CD14-positive monocyte (primary cell): Measurements from ENCODE around the gene SOX14. TPM values are rescaled to one million over a fixed set of nuclear protein-coding genes. Genes with fewer than 3 reads are reported as not detected.

Source experiments
- DNase-seq, 3 donors: peaks; one replicate each; pipeline ENCODE4 v3.0.0-alpha.2; 2011 to 2022
- H2AFZ ChIP-seq: 2 replicates; pipeline ENCODE4 v1.6.0; 2012; ENCODE audit warnings: mild to moderate bottlenecking, low read depth, low read length, inconsistent platforms; ENCODE audit not compliant: insufficient read depth, poor library complexity, severe bottlenecking
- H3K27ac ChIP-seq, 2 donors: 1 replicate in 1 of 2; 2 replicates in 1 of 2; pipeline ENCODE4 v1.5.1; 2012 to 2013; ENCODE audit warnings: low read length in 2 of 2, control low read depth in 1 of 2, inconsistent platforms in 1 of 2, low read depth in 1 of 2, mild to moderate bottlenecking in 1 of 2
- H3K27me3 ChIP-seq, 2 donors: one replicate each; pipeline versions ENCODE4 v1.6.0 to v1.6.1; 2011 to 2013; ENCODE audit warnings: low read length in 2 of 2; ENCODE audit not compliant: control insufficient read depth in 2 of 2, insufficient read depth in 2 of 2
- H3K36me3 ChIP-seq, 2 donors: replicated peaks in 1 of 2; 1 replicate in 1 of 2; 2 replicates in 1 of 2; pipeline versions ENCODE4 v1.5.1 to v1.6.1; 2012 to 2013; ENCODE audit warnings: low read length in 2 of 2, control low read depth in 1 of 2, inconsistent platforms in 1 of 2, mild to moderate bottlenecking in 1 of 2; ENCODE audit not compliant: insufficient read depth in 2 of 2, control insufficient read depth in 1 of 2
- H3K4me1 ChIP-seq, 2 donors: 1 replicate in 1 of 2; 2 replicates in 1 of 2; pipeline versions ENCODE4 v1.5.1 to v1.6.1; 2012 to 2013; ENCODE audit warnings: low read length in 2 of 2, control low read depth in 1 of 2, inconsistent platforms in 1 of 2, mild to moderate bottlenecking in 1 of 2, moderate library complexity in 1 of 2; ENCODE audit not compliant: insufficient read depth in 2 of 2, control insufficient read depth in 1 of 2
- H3K4me2 ChIP-seq: replicated peaks from 2 replicates; pipeline ENCODE3; 2012; ENCODE audit warnings: low read length, moderate library complexity, mild to moderate bottlenecking; ENCODE audit not compliant: poor library complexity, severe bottlenecking; ENCODE audit errors: extremely low read depth
- H3K4me3 ChIP-seq, 3 experiments: fragments of 200-600 bp in 1 of 3; sonication (generic) in 1 of 3; replicated peaks in 1 of 3; 1 replicate in 2 of 3; 2 replicates in 1 of 3; pipeline ENCODE4 v1.5.1; 2011 to 2013; ENCODE audit warnings: low read length in 3 of 3, mild to moderate bottlenecking in 3 of 3, control low read depth in 2 of 3, low read depth in 2 of 3, inconsistent platforms in 1 of 3, moderate library complexity in 1 of 3
- H3K79me2 ChIP-seq: 2 replicates; pipeline ENCODE4 v1.6.0; 2012; ENCODE audit warnings: mild to moderate bottlenecking, control low read depth, inconsistent platforms, low read length, moderate library complexity; ENCODE audit not compliant: insufficient read depth
- H3K9ac ChIP-seq: 2 replicates; pipeline ENCODE4 v1.6.0; 2017; ENCODE audit warnings: low read length, mild to moderate bottlenecking; ENCODE audit not compliant: insufficient read depth, poor library complexity, severe bottlenecking
- H3K9me3 ChIP-seq, 2 donors: replicated peaks in 1 of 2; 1 replicate in 1 of 2; 2 replicates in 1 of 2; pipeline versions ENCODE4 v1.5.1 to v1.6.1; 2012 to 2013; ENCODE audit warnings: low read length in 2 of 2, control low read depth in 1 of 2; ENCODE audit not compliant: control insufficient read depth in 1 of 2, insufficient read depth in 1 of 2
- H4K20me1 ChIP-seq: 2 replicates; pipeline ENCODE4 v1.6.0; 2012; ENCODE audit warnings: mild to moderate bottlenecking, low read length, control low read depth, moderate library complexity; ENCODE audit not compliant: insufficient read depth
- H3K27ac Mint-ChIP-seq, 7 donors: one replicate each; pipeline ENCODE4 v1.8.0; 2020; ENCODE audit warnings: mild to moderate bottlenecking in 7 of 7, mixed read lengths in 7 of 7, moderate library complexity in 6 of 7, inconsistent platforms in 2 of 7
- H3K27me3 Mint-ChIP-seq, 3 donors: one replicate each; pipeline ENCODE4 v1.8.0; 2021 to 2022; ENCODE audit warnings: low read depth in 3 of 3, mild to moderate bottlenecking in 3 of 3, mixed read lengths in 3 of 3, moderate library complexity in 3 of 3, inconsistent platforms in 1 of 3
- H3K36me3 Mint-ChIP-seq, 2 donors: one replicate each; pipeline ENCODE4 v1.8.0; 2020; ENCODE audit warnings: mixed read lengths in 2 of 2, inconsistent platforms in 1 of 2, mild to moderate bottlenecking in 1 of 2
- H3K4me1 Mint-ChIP-seq: one replicate; pipeline ENCODE4 v1.8.0; 2020; ENCODE audit warnings: mild to moderate bottlenecking, mixed read lengths
- H3K4me3 Mint-ChIP-seq, 2 donors: one replicate each; pipeline ENCODE4 v1.8.0; 2020; ENCODE audit warnings: mild to moderate bottlenecking in 2 of 2, mixed read lengths in 2 of 2, moderate library complexity in 1 of 2
- H3K9me3 Mint-ChIP-seq, 7 donors: one replicate each; pipeline ENCODE4 v1.8.0; 2020 to 2022; ENCODE audit warnings: mixed read lengths in 7 of 7, mild to moderate bottlenecking in 6 of 7, moderate library complexity in 6 of 7, inconsistent platforms in 2 of 7
- CTCF ChIP-seq: fragments of 200-600 bp; IDR thresholded peaks from one replicate; pipeline ENCODE4 v1.8.0; 2022; ENCODE audit warnings: antibody characterized with exemption, mild to moderate bottlenecking
- WGBS: methylation state at CpG from one replicate; pipeline ENCODE4 v1.1.5; 2013; ENCODE audit warnings: missing lambda C conversion rate; ENCODE audit not compliant: insufficient coverage; 5-methylcytosine and 5-hydroxymethylcytosine counted together
- intact Hi-C, 2 donors: fragments of 100-400 bp; cut with micrococcal nuclease; formaldehyde crosslinking; loops; one replicate each; pipeline versions ENCODE4 v1.15.0 to v1.15.1; 2023
- polyA plus RNA-seq, 3 donors: library from polyadenylated mRNA; depleted of rRNA in 1 of 3; unstranded in 2 of 3; stranded (reverse) in 1 of 3; fragments of 300-500 nt in 2 of 3; fragments of >200 nt in 1 of 3; fragmentation: Illumina TruSeq in 2 of 3; gene quantifications; 1 replicate in 2 of 3; 2 replicates in 1 of 3; pipeline ENCODE4 v1.2.3, GENCODE V29; 2012 to 2021

SOX14 gene
- polyA plus RNA-seq, 3 donors, result not detected

GRCh38 chr3:137766876-137767537 is 2.9 kb downstream of the SOX14 start:
- Histone ChIP-seq H3K36me3 (no peaks in the 10 kb centered on the region), H3K9me3 (peaks cover 5 to 75% of the 10 kb centered on the region in 2 donors), H3K4me1 (no peaks in the 10 kb centered on the region), H3K27ac (no peak overlapping the region), H3K4me2 (no peak overlapping the region), H3K79me2 (no peaks in the 10 kb centered on the region), H3K27me3 (peaks cover 79 to 100% of the 10 kb centered on the region in 2 donors), H2AFZ (no peak overlapping the region), H4K20me1 (no peaks in the 10 kb centered on the region), H3K9ac (no peak overlapping the region), H3K4me3 (no peak overlapping the region)
- H3K9me3 Mint-ChIP-seq, result peaks cover 0 to 28% (median 15%) of the 10 kb centered on the region in 7 donors
- intact Hi-C loops, result no loop called here
- under 1% methylated on average over 16 of the region's 22 CpGs for WGBS
- H3K4me3 Mint-ChIP-seq, result peak overlapping the region in 1 of 2 donors; percentile 64
- no peak for TF ChIP-seq CTCF
- peaks cover 0 to 2% of the 10 kb centered on the region in 2 donors for H3K36me3 Mint-ChIP-seq
- no peak for DNase-seq
- H3K27me3 Mint-ChIP-seq, result peaks cover 98 to 100% (median 99%) of the 10 kb centered on the region in 3 donors
- no peak overlapping the region for H3K27ac Mint-ChIP-seq
- peaks cover 16% of the 10 kb centered on the region for H3K4me1 Mint-ChIP-seq

GRCh38 chr3:137767538-137768360 is 3.6 kb downstream of the SOX14 start:
- Histone ChIP-seq H3K36me3 (no peaks in the 10 kb centered on the region), H3K79me2 (no peaks in the 10 kb centered on the region), H3K9me3 (peaks cover 5 to 68% of the 10 kb centered on the region in 2 donors), H3K4me3 (peak overlapping the region in 1 of 3 experiments; percentile 20), H3K27me3 (peaks cover 83 to 100% of the 10 kb centered on the region in 2 donors), H3K4me2 (peak overlapping the region; percentile 45), H3K4me1 (no peaks in the 10 kb centered on the region), H4K20me1 (no peaks in the 10 kb centered on the region), H2AFZ (no peak overlapping the region), H3K9ac (no peak overlapping the region), H3K27ac (no peak overlapping the region)
- intact Hi-C loops, result no loop called here
- Mint-ChIP-seq H3K27ac (no peak overlapping the region), H3K27me3 (peaks cover 98 to 100% (median 99%) of the 10 kb centered on the region in 3 donors), H3K4me3 (peak overlapping the region; percentile 41 to 86), H3K4me1 (peaks cover 17% of the 10 kb centered on the region), H3K36me3 (peaks cover 0 to 5% of the 10 kb centered on the region in 2 donors), H3K9me3 (peaks cover 0 to 32% (median 19%) of the 10 kb centered on the region in 7 donors)
- no peak for DNase-seq
- TF ChIP-seq CTCF, result no peak
- WGBS, result under 1% methylated on average over 23 of the region's 36 CpGs
